Astrocyte (in vitro differentiated cells and primary cell): ENCODE data around the gene USP49. TPM values are rescaled to one million over a fixed set of nuclear protein-coding genes. Genes with fewer than 3 reads are reported as not detected.

Experiments
- DNase-seq: peaks from one replicate; pipeline ENCODE4 v3.0.0-alpha.2; 2010; ENCODE audit warnings: low read depth
- FAIRE-seq: peaks from 2 replicates; lab custom pipeline; 2011; peaks lifted over from hg19 to GRCh38; lab: Jason Lieb, UNC
- H2AFZ ChIP-seq: 2 replicates; pipeline ENCODE4 v1.6.0; 2012; ENCODE audit warnings: low read depth, low read length, inconsistent platforms
- H3K27ac ChIP-seq: 2 replicates; pipeline ENCODE4 v1.5.1; 2011; ENCODE audit warnings: low read depth, low read length, inconsistent platforms
- H3K27me3 ChIP-seq: 2 replicates; pipeline ENCODE4 v1.6.0; 2011; ENCODE audit warnings: low read length, inconsistent platforms; ENCODE audit not compliant: insufficient read depth
- H3K36me3 ChIP-seq: 2 replicates; pipeline ENCODE4 v1.5.1; 2011; ENCODE audit warnings: low read length, inconsistent platforms; ENCODE audit not compliant: insufficient read depth
- H3K4me1 ChIP-seq: 2 replicates; pipeline ENCODE4 v1.5.1; 2011; ENCODE audit warnings: low read length, inconsistent platforms; ENCODE audit not compliant: insufficient read depth
- H3K4me2 ChIP-seq: 2 replicates; pipeline ENCODE4 v1.6.0; 2012; ENCODE audit warnings: low read length, inconsistent platforms
- H3K4me3 ChIP-seq: 2 replicates; pipeline ENCODE4 v1.5.1; 2011; ENCODE audit warnings: low read depth, mild to moderate bottlenecking, low read length, inconsistent platforms; ENCODE audit not compliant: insufficient read depth
- H3K79me2 ChIP-seq: 2 replicates; pipeline ENCODE4 v1.6.0; 2012; ENCODE audit warnings: mild to moderate bottlenecking, low read length, inconsistent platforms; ENCODE audit not compliant: insufficient read depth
- H3K9ac ChIP-seq: 2 replicates; pipeline ENCODE4 v1.6.0; 2012; ENCODE audit warnings: mild to moderate bottlenecking, low read length, inconsistent platforms
- H3K9me3 ChIP-seq: 2 replicates; pipeline ENCODE4 v1.5.1; 2012; ENCODE audit warnings: low read depth, mild to moderate bottlenecking, low read length, inconsistent platforms; ENCODE audit not compliant: insufficient read depth
- H4K20me1 ChIP-seq: 2 replicates; pipeline ENCODE4 v1.6.0; 2012; ENCODE audit warnings: low read length, inconsistent platforms; ENCODE audit not compliant: insufficient read depth
- H3K27ac Mint-ChIP-seq: one replicate; pipeline ENCODE4 v1.8.0; 2021; ENCODE audit warnings: mild to moderate bottlenecking, mixed read lengths; ENCODE audit not compliant: unreplicated experiment
- H3K27me3 Mint-ChIP-seq: one replicate; pipeline ENCODE4 v1.8.0; 2021; ENCODE audit warnings: low read depth, mixed read lengths; ENCODE audit not compliant: unreplicated experiment
- H3K36me3 Mint-ChIP-seq: one replicate; pipeline ENCODE4 v1.8.0; 2021; ENCODE audit warnings: low read depth, mixed read lengths; ENCODE audit not compliant: unreplicated experiment
- H3K4me1 Mint-ChIP-seq: one replicate; pipeline ENCODE4 v1.8.0; 2021; ENCODE audit warnings: low read depth, mixed read lengths; ENCODE audit not compliant: unreplicated experiment
- H3K4me3 Mint-ChIP-seq: one replicate; pipeline ENCODE4 v1.8.0; 2021; ENCODE audit warnings: mild to moderate bottlenecking, moderate library complexity, mixed read lengths; ENCODE audit not compliant: unreplicated experiment
- H3K9me3 Mint-ChIP-seq: one replicate; pipeline ENCODE4 v1.8.0; 2021; ENCODE audit warnings: mild to moderate bottlenecking, mixed read lengths; ENCODE audit not compliant: unreplicated experiment
- CTCF ChIP-seq: IDR thresholded peaks from 2 replicates; pipeline ENCODE4 v1.5.1; 2011; ENCODE audit warnings: low read depth, mild to moderate bottlenecking, inconsistent platforms, low read length, moderate library complexity; ENCODE audit not compliant: insufficient read depth
- EZH2 ChIP-seq: IDR thresholded peaks from 2 replicates; pipeline ENCODE4 v1.6.1; 2012; ENCODE audit warnings: mild to moderate bottlenecking, low read length, inconsistent platforms; ENCODE audit not compliant: insufficient read depth
- total RNA-seq: library from RNA; stranded (reverse); gene quantifications from 2 replicates; pipeline ENCODE4 v1.2.1, GENCODE V29; 2021

Gene USP49
- total RNA-seq, 1 donor from 2014 or later = 5.5 TPM

DNA sequence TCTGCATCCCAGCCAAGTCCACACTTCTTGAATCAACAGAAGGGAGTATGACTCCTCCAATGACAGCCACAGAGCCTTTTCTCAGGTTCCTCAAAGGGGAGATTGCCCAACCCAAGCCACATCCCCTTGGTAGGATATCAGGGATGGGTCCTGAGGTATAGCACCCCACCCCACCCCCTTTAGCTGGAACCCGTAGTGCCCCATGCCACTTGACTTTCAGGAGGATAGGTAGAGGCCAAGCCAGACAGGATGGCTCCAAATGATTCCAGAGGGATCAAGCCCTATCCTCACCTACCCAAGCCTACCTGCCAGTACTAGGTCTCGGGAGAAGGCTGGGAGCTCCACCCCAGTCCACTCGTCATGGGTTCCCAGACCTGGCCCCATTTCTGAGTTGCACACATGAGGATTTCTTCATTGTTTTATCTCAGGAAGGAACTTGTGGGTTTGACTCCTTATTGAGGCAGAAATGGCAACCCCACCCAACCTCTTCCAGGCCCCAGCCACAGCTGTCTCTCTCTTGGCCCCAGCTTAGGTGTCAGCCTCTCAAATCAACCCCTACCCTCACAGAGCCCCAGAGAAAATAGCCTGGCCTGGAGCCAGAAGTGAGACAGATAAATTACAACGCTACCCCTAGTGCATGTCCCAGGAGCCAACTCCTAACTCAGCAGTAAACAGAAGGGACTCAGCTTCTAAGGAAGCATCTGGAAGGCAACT, 42.8 kb upstream of the USP49 start:
- no peak overlapping the region for H3K4me2 ChIP-seq
- Mint-ChIP-seq H3K27ac (no peak overlapping the region), H3K9me3 (no peaks in the 10 kb centered on the region), H3K4me3 (no peak overlapping the region), H3K27me3 (no peaks in the 10 kb centered on the region), H3K4me1 (peaks cover 30% of the 10 kb centered on the region), H3K36me3 (peaks cover 13% of the 10 kb centered on the region)
- H4K20me1 ChIP-seq = peaks cover 64% of the 10 kb centered on the region
- TF ChIP-seq CTCF (no peak), EZH2 (no peak)
- H2AFZ ChIP-seq = no peak overlapping the region
- H3K27ac ChIP-seq = no peak overlapping the region
- DNase-seq (no peak), FAIRE-seq (no peak)
- H3K27me3 ChIP-seq = no peaks in the 10 kb centered on the region
- no peaks in the 10 kb centered on the region for H3K9me3 ChIP-seq
- H3K4me3 ChIP-seq = no peak overlapping the region
- H3K4me1 ChIP-seq = peaks cover 23% of the 10 kb centered on the region
- H3K79me2 ChIP-seq = peaks cover 46% of the 10 kb centered on the region
- no peak overlapping the region for H3K9ac ChIP-seq
- H3K36me3 ChIP-seq = peaks cover 18% of the 10 kb centered on the region

- Histone ChIP-seq H3K9ac (no peak overlapping the region), H2AFZ (no peak overlapping the region), H3K4me2 (no peak overlapping the region), H4K20me1 (peaks cover 70% of the 10 kb centered on the region), H3K4me1 (peaks cover 22% of the 10 kb centered on the region), H3K4me3 (no peak overlapping the region), H3K27ac (no peak overlapping the region), H3K36me3 (peaks cover 23% of the 10 kb centered on the region), H3K79me2 (peaks cover 46% of the 10 kb centered on the region), H3K27me3 (no peaks in the 10 kb centered on the region), H3K9me3 (no peaks in the 10 kb centered on the region)
- no peak overlapping the region for H3K27ac Mint-ChIP-seq
- DNase-seq (no peak), FAIRE-seq (no peak)
- H3K4me1 Mint-ChIP-seq = peaks cover 30% of the 10 kb centered on the region
- no peak overlapping the region for H3K4me3 Mint-ChIP-seq
- H3K9me3 Mint-ChIP-seq = no peaks in the 10 kb centered on the region
- peaks cover 13% of the 10 kb centered on the region for H3K36me3 Mint-ChIP-seq
- no peaks in the 10 kb centered on the region for H3K27me3 Mint-ChIP-seq
- TF ChIP-seq CTCF (no peak), EZH2 (no peak)
Measured at GRCh38 chr6:41937472-41937860, 42.3 kb upstream of the USP49 start.
